DND-41 (cell line): Measurements from ENCODE around the gene ISCA1.

Source experiments
- ATAC-seq: fragments of 200-7000 bp; cut with Tn5 transposase; 3 replicates; pipeline ENCODE4 v1.9.1; 2021; ENCODE audit warnings: low read depth; ENCODE audit not compliant: insufficient read depth
- DNase-seq: peaks from one replicate; pipeline ENCODE4 v3.0.0-alpha.2; 2020
- H2AFZ ChIP-seq: 2 replicates; pipeline ENCODE4 v1.6.0; 2012; ENCODE audit warnings: low read depth, low read length
- H3K27ac ChIP-seq: 2 replicates; pipeline ENCODE4 v1.5.1; 2012; ENCODE audit warnings: low read length, inconsistent platforms
- H3K27me3 ChIP-seq: fragments of 200-600 bp; sonication (generic); 2 replicates; pipeline ENCODE4 v1.6.0; 2012; ENCODE audit warnings: low read length, mild to moderate bottlenecking, inconsistent platforms; ENCODE audit not compliant: insufficient read depth, poor library complexity
- H3K36me3 ChIP-seq: 2 replicates; pipeline ENCODE4 v1.5.1; 2012; ENCODE audit warnings: low read length, inconsistent platforms; ENCODE audit not compliant: insufficient read depth
- H3K4me1 ChIP-seq: 2 replicates; pipeline ENCODE4 v1.5.1; 2012; ENCODE audit warnings: mild to moderate bottlenecking, low read length; ENCODE audit not compliant: insufficient read depth
- H3K4me2 ChIP-seq: 2 replicates; pipeline ENCODE4 v1.6.0; 2012; ENCODE audit warnings: mild to moderate bottlenecking, moderate library complexity, low read length, inconsistent platforms; ENCODE audit not compliant: insufficient read depth
- H3K4me3 ChIP-seq, 2 experiments: fragments of 200-600 bp in 1 of 2; shearing (Covaris generic) in 1 of 2; 2 replicates each; pipeline ENCODE4 v1.5.1; 2012 to 2016; ENCODE audit warnings: inconsistent platforms in 2 of 2, low read length in 2 of 2, mild to moderate bottlenecking in 2 of 2, low read depth in 1 of 2, moderate library complexity in 1 of 2
- H3K79me2 ChIP-seq: 2 replicates; pipeline ENCODE4 v1.6.0; 2012; ENCODE audit warnings: low read length, inconsistent platforms; ENCODE audit not compliant: insufficient read depth
- H3K9ac ChIP-seq: 2 replicates; pipeline ENCODE4 v1.6.0; 2012; ENCODE audit warnings: low read depth, mild to moderate bottlenecking, inconsistent platforms, low read length, moderate library complexity
- H3K9me3 ChIP-seq: 2 replicates; pipeline ENCODE4 v1.5.1; 2012; ENCODE audit warnings: low read length, moderate library complexity, mild to moderate bottlenecking, inconsistent platforms; ENCODE audit not compliant: insufficient read depth, severe bottlenecking
- H4K20me1 ChIP-seq: 2 replicates; pipeline ENCODE4 v1.6.0; 2012; ENCODE audit warnings: low read length; ENCODE audit not compliant: insufficient read depth
- CTCF ChIP-seq: IDR thresholded peaks from 2 replicates; pipeline ENCODE4 v1.5.1; 2012; ENCODE audit warnings: borderline replicate concordance, low read length, moderate library complexity, mild to moderate bottlenecking; ENCODE audit not compliant: poor library complexity, severe bottlenecking; ENCODE audit errors: extremely low read depth
- EZH2 ChIP-seq: IDR thresholded peaks from 3 replicates; pipeline ENCODE4 v1.6.1; 2012; ENCODE audit warnings: borderline replicate concordance, low read depth, mild to moderate bottlenecking, moderate library complexity, low read length, inconsistent platforms; ENCODE audit not compliant: severe bottlenecking

Gene ISCA1

GRCh38 chr9:86280580-86280979, 1.8 kb downstream of the ISCA1 start:
- Histone ChIP-seq H3K4me3 (peak overlapping the region in 1 of 2 experiments; percentile 100; a peak in 3 of 4 replicates), H3K79me2 (peaks cover 62% of the 10 kb centered on the region)
- no peak for TF ChIP-seq EZH2

GRCh38 chr9:86279839-86280238, 2.5 kb downstream of the ISCA1 start:
- DNase-seq, result no peak
- H4K20me1 ChIP-seq, result peaks cover 15% of the 10 kb centered on the region; the same call in 1 of the 2 replicates
- peak overlapping the region in 1 of 2 experiments; percentile 35; a peak in 1 of 4 replicates for H3K4me3 ChIP-seq
- no peak for ATAC-seq
- peaks cover 11% of the 10 kb centered on the region for H3K36me3 ChIP-seq
- no peak overlapping the region for H3K9ac ChIP-seq
- no peak overlapping the region for H2AFZ ChIP-seq
- no peaks in the 10 kb centered on the region for H3K27me3 ChIP-seq
- peaks cover 29% of the 10 kb centered on the region for H3K4me1 ChIP-seq
- peak overlapping the region; percentile 97 for H3K4me2 ChIP-seq
- H3K79me2 ChIP-seq, result peaks cover 67% of the 10 kb centered on the region
- no peak for TF ChIP-seq EZH2
- no peak overlapping the region for H3K27ac ChIP-seq
- H3K9me3 ChIP-seq, result no peaks in the 10 kb centered on the region

More at GRCh38 chr9:86280580-86280979, 1.8 kb downstream of the ISCA1 start:
- peaks cover 11% of the 10 kb centered on the region for H3K36me3 ChIP-seq
- ATAC-seq (no peak), DNase-seq (no peak)
- peak overlapping the region; percentile 96 for H3K9ac ChIP-seq
- 0 out of 2 replicates have a peak overlapping the region, but pooled peaks have one; percentile 20 for H3K27ac ChIP-seq
- H3K9me3 ChIP-seq, result no peaks in the 10 kb centered on the region
- H3K4me1 ChIP-seq, result peaks cover 29% of the 10 kb centered on the region
- no peaks in the 10 kb centered on the region for H3K27me3 ChIP-seq
- H3K4me2 ChIP-seq, result peak overlapping the region; percentile 97
- no peak overlapping the region for H2AFZ ChIP-seq
- H4K20me1 ChIP-seq, result peaks cover 12% of the 10 kb centered on the region; the same call in 1 of the 2 replicates

- no peaks in the 10 kb centered on the region for H3K27me3 ChIP-seq
- no peak for TF ChIP-seq EZH2
- TF ChIP-seq CTCF, result no peak
- ATAC-seq, result no peak
- no peak overlapping the region for H3K4me2 ChIP-seq
- no peak overlapping the region for H3K4me3 ChIP-seq
- H2AFZ ChIP-seq, result no peak overlapping the region
- H3K27ac ChIP-seq, result no peak overlapping the region
- no peaks in the 10 kb centered on the region for H3K9me3 ChIP-seq
- peaks cover 72% of the 10 kb centered on the region for H3K79me2 ChIP-seq
- no peak for DNase-seq
- peaks cover 30% of the 10 kb centered on the region for H3K36me3 ChIP-seq
- no peak overlapping the region for H3K9ac ChIP-seq
- H3K4me1 ChIP-seq, result peaks cover 21% of the 10 kb centered on the region
- H4K20me1 ChIP-seq, result peaks cover 15% of the 10 kb centered on the region; the same call in 1 of the 2 replicates
Measured at GRCh38 chr9:86277072-86277471, 5.3 kb downstream of the ISCA1 start.

- H3K27ac ChIP-seq, result no peak overlapping the region
- ATAC-seq (peak; percentile 42; the same call in 2 of the 3 replicates), DNase-seq (no peak)
- no peak overlapping the region for H3K4me2 ChIP-seq
- H3K9ac ChIP-seq, result no peak overlapping the region
- peaks cover 61% of the 10 kb centered on the region for H3K79me2 ChIP-seq
- peaks cover 15% of the 10 kb centered on the region; the same call in 1 of the 2 replicates for H4K20me1 ChIP-seq
- H2AFZ ChIP-seq, result no peak overlapping the region
- TF ChIP-seq EZH2 (no peak), CTCF (peak; percentile 32)
- H3K27me3 ChIP-seq, result no peaks in the 10 kb centered on the region
- peaks cover 17% of the 10 kb centered on the region for H3K4me1 ChIP-seq
- peaks cover 41% of the 10 kb centered on the region for H3K36me3 ChIP-seq
- H3K4me3 ChIP-seq, result no peak overlapping the region
- no peaks in the 10 kb centered on the region for H3K9me3 ChIP-seq
Measured at GRCh38 chr9:86275962-86276361, 6.4 kb downstream of the ISCA1 start.
